NT2/D1 (cell line): ENCODE data around the gene TMA7B.

ENCODE experiments used
- DNase-seq: peaks from one replicate; pipeline ENCODE4 v3.0.0-alpha.2; 2011; ENCODE audit warnings: low read depth, low spot score
- H3K27me3 ChIP-seq: 2 replicates; pipeline ENCODE4 v1.6.0; 2011; ENCODE audit warnings: mild to moderate bottlenecking; ENCODE audit not compliant: insufficient read length, insufficient read depth
- H3K36me3 ChIP-seq: 2 replicates; pipeline ENCODE4 v1.6.1; 2011; ENCODE audit warnings: mild to moderate bottlenecking, low read length, mixed read lengths; ENCODE audit not compliant: insufficient read depth, insufficient read length
- H3K4me1 ChIP-seq: 2 replicates; pipeline ENCODE4 v1.5.1; 2011; ENCODE audit not compliant: insufficient read depth, insufficient read length
- H3K4me3 ChIP-seq: 2 replicates; pipeline ENCODE4 v1.5.1; 2011; ENCODE audit warnings: low read depth; ENCODE audit not compliant: insufficient read length
- H3K9ac ChIP-seq: 2 replicates; pipeline ENCODE4 v1.6.0; 2011; ENCODE audit warnings: low read depth; ENCODE audit not compliant: insufficient read length
- H3K9me3 ChIP-seq: 2 replicates; pipeline ENCODE4 v1.5.1; 2011; ENCODE audit warnings: mild to moderate bottlenecking, low read length; ENCODE audit not compliant: insufficient read depth
- SUZ12 ChIP-seq: IDR thresholded peaks from 2 replicates; pipeline ENCODE4 v1.6.1; 2011; ENCODE audit not compliant: insufficient read length, insufficient read depth; ENCODE audit errors: extremely low read depth
- YY1 ChIP-seq: IDR thresholded peaks from 2 replicates; pipeline ENCODE4 v1.6.1; 2011; ENCODE audit not compliant: insufficient read length, insufficient read depth
- ZNF274 ChIP-seq: IDR thresholded peaks from 2 replicates; pipeline ENCODE4 v1.6.1; 2011; ENCODE audit warnings: mild to moderate bottlenecking, low read depth, low read length

TMA7B gene

GRCh38 chr22:40000171-40000570, 40.0 kb downstream of the TMA7B start:
- Histone ChIP-seq H3K9me3 (no peaks in the 10 kb centered on the region), H3K36me3 (no peaks in the 10 kb centered on the region), H3K4me1 (peaks cover 38% of the 10 kb centered on the region), H3K27me3 (peaks cover 17% of the 10 kb centered on the region), H3K9ac (no peak overlapping the region), H3K4me3 (no peak overlapping the region)
- DNase-seq, result no peak
- TF ChIP-seq YY1 (no peak), ZNF274 (no peak), SUZ12 (no peak)

DNA sequence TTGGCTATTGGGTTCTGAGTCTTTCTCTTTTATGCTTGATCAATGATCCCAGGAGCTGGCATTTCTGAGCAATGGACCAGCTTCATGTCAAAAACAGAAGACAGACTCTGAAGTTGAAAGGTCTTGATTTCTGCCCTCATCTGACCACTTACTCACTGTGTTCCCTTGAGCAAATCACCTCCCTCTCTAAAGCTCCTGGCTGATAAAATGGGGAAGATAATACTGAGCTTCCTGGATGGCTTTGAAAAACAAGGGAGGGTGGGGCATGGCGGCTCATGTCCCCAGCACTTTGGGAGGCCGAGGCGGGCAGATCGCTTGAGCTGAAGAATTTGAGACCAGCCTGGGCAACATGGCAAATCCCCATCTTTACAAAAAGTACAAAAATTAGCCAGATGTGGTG, 40.9 kb downstream of the TMA7B start:
- H3K36me3 ChIP-seq, result no peaks in the 10 kb centered on the region
- no peaks in the 10 kb centered on the region for H3K9me3 ChIP-seq
- DNase-seq, result no peak
- H3K4me3 ChIP-seq, result no peak overlapping the region
- peaks cover 34% of the 10 kb centered on the region for H3K4me1 ChIP-seq
- no peak overlapping the region for H3K9ac ChIP-seq
- peaks cover 8% of the 10 kb centered on the region for H3K27me3 ChIP-seq
- TF ChIP-seq ZNF274 (no peak), YY1 (no peak), SUZ12 (no peak)

DNA sequence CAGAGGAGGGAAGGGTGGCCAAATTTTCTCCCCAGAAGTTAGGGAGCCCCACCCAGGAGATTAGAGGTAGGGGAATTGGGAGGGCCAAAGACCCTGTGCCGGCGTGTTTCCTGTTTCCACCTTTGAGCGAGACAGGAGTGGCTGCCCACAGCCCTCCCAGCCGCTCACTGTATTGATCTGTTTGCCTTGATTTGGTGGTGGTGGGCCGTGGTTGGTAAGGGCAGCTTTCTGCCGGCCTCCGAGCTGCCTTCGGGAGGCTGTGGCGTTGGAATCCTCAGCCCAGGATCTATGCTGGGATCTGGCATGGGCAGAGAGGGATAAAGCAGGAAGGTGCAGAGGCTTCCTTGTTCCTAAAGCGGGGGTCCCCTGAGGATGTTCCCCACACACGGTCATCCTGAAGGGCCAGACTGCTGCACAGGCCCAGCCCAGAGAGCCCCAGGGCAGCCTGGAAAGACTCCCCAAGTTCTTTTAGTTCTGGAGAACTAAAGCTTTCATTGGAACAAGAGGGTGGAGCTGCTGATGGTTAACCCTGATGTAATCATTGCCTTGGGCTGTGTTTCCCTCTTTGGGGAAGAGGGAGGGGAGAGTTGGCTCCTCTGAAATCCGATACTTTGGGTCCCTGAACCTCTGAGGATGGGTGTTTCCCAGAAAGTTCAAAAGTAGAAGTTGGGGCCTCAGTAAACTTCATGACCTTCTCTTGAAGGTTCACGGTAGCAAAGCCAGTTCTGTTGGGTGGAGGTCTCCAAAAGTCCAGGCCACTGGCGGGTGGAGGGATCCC, 41.8 kb downstream of the TMA7B start:
- no peaks in the 10 kb centered on the region for H3K9me3 ChIP-seq
- peaks cover 41% of the 10 kb centered on the region for H3K4me1 ChIP-seq
- H3K36me3 ChIP-seq, result no peaks in the 10 kb centered on the region
- peak; percentile 43 for DNase-seq
- no peak overlapping the region for H3K4me3 ChIP-seq
- no peak for TF ChIP-seq SUZ12
- no peak for TF ChIP-seq YY1
- TF ChIP-seq ZNF274, result no peak
- H3K27me3 ChIP-seq, result peaks cover 5% of the 10 kb centered on the region
- H3K9ac ChIP-seq, result peak overlapping the region; percentile 51

- Histone ChIP-seq H3K4me3 (no peak overlapping the region), H3K27me3 (peaks cover 8% of the 10 kb centered on the region), H3K36me3 (no peaks in the 10 kb centered on the region), H3K9me3 (no peaks in the 10 kb centered on the region), H3K9ac (no peak overlapping the region), H3K4me1 (peaks cover 44% of the 10 kb centered on the region)
- DNase-seq, result no peak
- no peak for TF ChIP-seq ZNF274
- no peak for TF ChIP-seq YY1
- TF ChIP-seq SUZ12, result no peak
Observed at GRCh38 chr22:40002935-40003715, 42.9 kb downstream of the TMA7B start.

DNA sequence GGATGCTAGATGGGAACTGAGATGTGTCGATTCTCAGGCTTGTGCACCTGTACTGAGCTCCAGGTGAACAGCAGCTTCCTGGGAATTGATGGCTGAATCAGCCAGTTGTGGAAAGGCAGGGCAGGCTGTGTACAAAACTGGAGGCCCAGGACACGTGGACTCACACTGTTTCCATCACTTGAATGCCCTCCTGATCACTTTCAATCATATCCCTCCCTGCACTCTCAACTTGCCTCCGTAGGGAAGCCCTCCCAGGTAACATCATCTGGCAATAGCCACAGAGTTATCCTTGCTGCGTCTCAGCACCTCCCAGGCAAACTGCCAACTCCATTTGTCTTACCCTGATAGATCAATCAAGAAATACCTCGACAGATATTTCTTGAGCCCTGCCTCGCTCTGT, 44.6 kb downstream of the TMA7B start:
- Histone ChIP-seq H3K9ac (no peak overlapping the region), H3K4me1 (peaks cover 43% of the 10 kb centered on the region), H3K27me3 (peaks cover 8% of the 10 kb centered on the region), H3K9me3 (no peaks in the 10 kb centered on the region), H3K36me3 (no peaks in the 10 kb centered on the region), H3K4me3 (no peak overlapping the region)
- DNase-seq, result no peak
- no peak for TF ChIP-seq YY1
- no peak for TF ChIP-seq ZNF274

DNA sequence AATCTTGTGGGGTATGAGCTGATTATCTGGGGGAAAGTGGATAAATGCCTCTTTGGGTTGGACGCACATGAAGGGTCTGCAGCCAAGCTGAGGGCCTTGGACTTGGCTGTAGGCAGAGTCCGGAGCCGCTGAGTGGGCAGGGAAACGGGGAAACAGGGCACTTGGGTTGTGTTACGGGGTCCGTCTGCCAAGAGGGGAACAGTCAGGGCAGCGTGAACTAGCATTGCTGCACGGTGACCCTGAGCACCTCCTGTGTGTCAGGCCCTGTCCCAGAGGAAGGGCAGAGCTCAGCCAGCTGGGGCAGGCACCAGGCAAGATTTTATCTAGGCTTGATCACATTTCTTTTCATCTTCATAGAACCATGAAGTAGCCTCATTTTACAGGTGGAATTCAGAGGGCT, 46.4 kb downstream of the TMA7B start:
- no peak overlapping the region for H3K4me3 ChIP-seq
- peaks cover 44% of the 10 kb centered on the region for H3K4me1 ChIP-seq
- TF ChIP-seq SUZ12 (no peak), ZNF274 (no peak)
- H3K9ac ChIP-seq, result no peak overlapping the region
- DNase-seq, result no peak
- peaks cover 8% of the 10 kb centered on the region for H3K27me3 ChIP-seq
- no peaks in the 10 kb centered on the region for H3K36me3 ChIP-seq
- no peaks in the 10 kb centered on the region for H3K9me3 ChIP-seq

DNA sequence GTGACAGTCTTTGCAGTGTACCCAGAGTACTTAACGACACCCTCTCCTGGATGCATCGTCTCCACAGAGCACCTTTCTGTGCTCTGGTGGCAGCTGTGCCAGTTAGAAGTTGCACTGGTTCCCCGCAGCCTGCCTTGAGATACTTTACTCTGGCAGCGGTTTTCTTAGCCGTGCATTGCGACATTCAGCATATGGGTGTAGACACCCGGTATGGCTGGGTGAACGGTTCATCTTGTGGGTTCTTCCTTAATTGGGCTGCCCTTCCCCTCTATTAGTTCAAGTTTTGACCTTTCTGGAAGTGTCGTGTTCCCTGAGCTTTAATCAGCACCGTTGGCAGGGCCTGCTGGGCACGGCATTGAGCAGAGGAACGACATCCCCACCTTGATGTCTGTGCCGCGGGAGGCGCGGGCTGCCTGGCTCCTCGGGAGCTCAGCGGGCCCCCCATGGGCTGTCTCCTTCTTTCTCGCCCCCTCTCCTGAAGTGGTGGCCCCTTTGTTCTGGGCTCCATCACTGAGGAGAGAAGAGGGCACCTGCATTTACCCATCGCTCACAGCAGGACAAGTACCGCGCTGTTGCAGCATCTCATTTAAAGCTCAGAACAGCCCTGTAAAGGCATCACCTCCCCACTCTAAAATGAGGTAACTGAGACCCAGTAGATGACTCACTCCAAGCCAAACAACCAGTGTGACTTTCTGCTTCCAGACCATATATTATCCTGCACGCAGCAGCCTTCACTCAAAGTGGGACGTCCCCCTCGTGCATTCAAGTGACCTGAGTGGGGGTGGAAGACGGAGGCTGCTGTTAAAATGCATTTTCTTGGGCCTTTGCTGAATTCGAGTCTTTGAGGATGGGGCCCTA, 47.9 kb downstream of the TMA7B start:
- H3K36me3 ChIP-seq, result no peaks in the 10 kb centered on the region
- no peak overlapping the region for H3K9ac ChIP-seq
- H3K9me3 ChIP-seq, result no peaks in the 10 kb centered on the region
- peaks cover 34% of the 10 kb centered on the region for H3K4me1 ChIP-seq
- TF ChIP-seq ZNF274 (no peak), YY1 (no peak), SUZ12 (no peak)
- peaks cover 8% of the 10 kb centered on the region for H3K27me3 ChIP-seq
- H3K4me3 ChIP-seq, result no peak overlapping the region
- no peak for DNase-seq
